GM12875 (cell line): ENCODE results near the gene ZCCHC24.
"Not testable (repeated sequence)": the region's sequence is repeated elsewhere in the genome, so short reads cannot be mapped to it uniquely, and the experiment has no call there.

ENCODE experiments used
- H3K4me3 ChIP-seq: one replicate; pipeline ENCODE4 v1.5.1; 2011; ENCODE audit warnings: low read depth, low read length, control low read depth
- CTCF ChIP-seq: IDR thresholded peaks from 2 replicates; pipeline ENCODE4 v1.5.1; 2011; ENCODE audit warnings: low read depth, mild to moderate bottlenecking, control low read depth, inconsistent platforms, low read length, moderate library complexity, borderline replicate concordance; ENCODE audit not compliant: insufficient read depth

Gene ZCCHC24

DNA sequence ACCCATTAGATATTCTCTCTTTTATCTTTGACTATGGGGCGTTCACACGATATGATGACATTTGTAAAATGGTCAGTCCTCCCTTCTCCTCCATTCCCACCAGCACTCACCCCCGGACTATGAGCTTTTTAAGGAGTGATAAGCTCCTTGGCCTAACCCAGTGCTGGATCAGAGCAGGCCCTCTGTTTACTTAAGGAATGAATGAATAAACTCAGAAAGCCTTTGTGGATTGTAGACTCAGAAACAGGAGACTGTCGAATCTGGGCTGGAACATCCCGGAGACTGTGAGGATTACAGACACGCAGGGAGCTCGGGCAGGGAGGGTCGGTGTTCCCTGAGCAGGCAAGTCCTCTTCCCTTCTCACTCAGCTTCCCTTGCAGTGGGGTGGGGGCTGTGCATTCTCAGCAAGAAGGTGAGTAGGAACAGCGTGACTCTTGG is 6.8 kb upstream of the ZCCHC24 start:
- TF ChIP-seq CTCF: no peak
- no peak overlapping the region for H3K4me3 ChIP-seq

GRCh38 chr10:79451046-79451699 is 5.7 kb upstream of the ZCCHC24 start:
- TF ChIP-seq CTCF: no peak
- no peak overlapping the region for H3K4me3 ChIP-seq

GRCh38 chr10:79449181-79450146 is 4.0 kb upstream of the ZCCHC24 start:
- TF ChIP-seq CTCF: no peak
- H3K4me3 ChIP-seq: no peak overlapping the region

DNA sequence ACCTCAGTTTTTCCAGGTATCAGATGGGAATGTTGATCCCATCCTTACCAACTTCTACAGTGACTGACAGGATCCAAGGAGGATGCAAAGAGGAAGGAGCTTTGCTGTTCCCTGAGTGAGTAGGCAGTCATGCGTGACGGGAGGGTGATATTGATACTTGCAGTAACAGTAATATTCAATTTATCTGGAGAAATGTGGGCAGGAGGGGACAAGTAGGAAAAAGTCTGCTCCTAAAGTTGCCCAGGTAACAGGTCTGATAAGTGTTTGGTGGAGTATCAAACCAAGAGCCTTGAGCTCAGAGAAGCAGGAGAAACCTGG is 3.3 kb upstream of the ZCCHC24 start:
- no peak for TF ChIP-seq CTCF

GRCh38 chr10:79447911-79448731 is 2.7 kb upstream of the ZCCHC24 start:
- H3K4me3 ChIP-seq: no peak overlapping the region
- no peak for TF ChIP-seq CTCF

More for the DNA sequence above, 3.3 kb upstream of the ZCCHC24 start:
- H3K4me3 ChIP-seq: no peak overlapping the region

- not testable (repeated sequence) for H3K4me3 ChIP-seq
These were observed 1.8 kb upstream of the ZCCHC24 start for GRCh38 chr10:79447249-79447648.

DNA sequence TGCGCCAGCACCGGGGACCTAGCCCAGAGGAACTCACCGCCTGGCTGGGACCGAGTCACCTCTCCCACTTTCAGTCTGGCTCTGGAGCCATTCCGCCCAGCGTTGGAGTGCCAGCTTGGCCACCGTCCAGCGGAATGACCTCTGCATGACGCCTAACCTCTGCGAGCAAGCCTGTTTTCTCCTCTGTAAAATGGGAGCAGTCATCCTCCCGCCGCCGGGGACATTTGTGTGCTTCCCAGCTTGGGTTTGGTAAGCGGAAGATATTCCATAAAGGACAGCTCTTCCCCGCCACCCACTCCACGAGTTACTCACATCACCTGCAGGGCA is 1.3 kb upstream of the ZCCHC24 start:
- no peak for TF ChIP-seq CTCF
- H3K4me3 ChIP-seq: no peak overlapping the region
